Psoas muscle (tissue), 8 donors: ENCODE measurements around the gene EIF3F. TPM values are rescaled to one million over a fixed set of nuclear protein-coding genes. Genes with fewer than 3 reads are reported as not detected.
"Not testable (repeated sequence)": the region's sequence is repeated elsewhere in the genome, so short reads cannot be mapped to it uniquely, and the experiment has no call there.

Experiments used
- ATAC-seq, 4 donors: fragments of 200-7000 bp; cut with Tn5 transposase; one replicate each; pipeline ENCODE4 v1.9.1; 2020; ENCODE audit warnings: moderate library complexity in 3 of 4, mild to moderate bottlenecking in 2 of 4
- DNase-seq, 2 donors: peaks; one replicate each; pipeline ENCODE4 v3.0.0-alpha.2; 2020
- H3K27ac ChIP-seq: fragments of 200-600 bp; one replicate; pipeline ENCODE4 v1.8.0; 2022
- H3K27me3 ChIP-seq, 3 donors: fragments of 200-600 bp in 1 of 3; one replicate each; pipeline versions ENCODE4 v1.6.1 to v1.8.0; 2013 to 2022; ENCODE audit warnings: low read length in 2 of 3, mild to moderate bottlenecking in 2 of 3, moderate library complexity in 1 of 3; ENCODE audit not compliant: insufficient read depth in 3 of 3
- H3K36me3 ChIP-seq, 2 donors: fragments of 200-600 bp in 1 of 2; one replicate each; pipeline versions ENCODE4 v1.6.1 to v1.8.0; 2013 to 2022; ENCODE audit warnings: low read depth in 1 of 2, mild to moderate bottlenecking in 1 of 2, moderate library complexity in 1 of 2; ENCODE audit not compliant: insufficient read depth in 1 of 2
- H3K4me1 ChIP-seq: fragments of 200-600 bp; one replicate; pipeline ENCODE4 v1.8.0; 2022
- H3K4me3 ChIP-seq: fragments of 200-600 bp; one replicate; pipeline ENCODE4 v1.8.0; 2022; ENCODE audit warnings: mild to moderate bottlenecking
- H3K9me3 ChIP-seq: fragments of 200-600 bp; one replicate; pipeline ENCODE4 v1.8.0; 2022
- WGBS, 3 donors: extraction: QIAGEN DNeasy Blood & Tissue Kit; methylation state at CpG; one replicate each; pipeline versions ENCODE4 v1.1.6 to v1.1.7; 2013; 5-methylcytosine and 5-hydroxymethylcytosine counted together
- intact Hi-C, 2 donors: fragments of 100-400 bp; cut with DNase I; formaldehyde crosslinking; loops; one replicate each; pipeline versions ENCODE4 v1.11.0 to v1.14.2; 2022
- polyA plus RNA-seq, 3 donors: library from polyadenylated mRNA; stranded (reverse); fragments of 200-250 nt; gene quantifications; one replicate each; pipeline ENCODE4 v1.2.3, GENCODE V29; 2013
- total RNA-seq, 4 donors: library from RNA; stranded (reverse); fragmentation: NEBNext Ultra II Directional in 2 of 4; extraction: Animal tissue kit (Norgen Biotek cat#: 25700) in 2 of 4; gene quantifications; one replicate each; pipeline versions ENCODE4 v1.2.1 to v1.2.4, GENCODE V29; 2021 to 2023
- TF ChIP-seq, protein P1 (sequence below): fragments of 200-600 bp; IDR thresholded peaks from one replicate; pipeline ENCODE4 v1.8.0; 2022; ENCODE audit warnings: antibody characterized with exemption
- donor health status: healthy with polysubstance abuse.
- donor health status: DM: no; HTN: no; CAD: no; lungs with moderate emphysema.
- donor health status: Bipolar disorder and iron deficiency.
- donor health status: healthy.
- donor health status: DM: yes; HTN: yes; CAD: no.
- donor health status: DM: no; HTN: no; CAD: no.
- donor health status: DM: no; HTN: no; CAD: no.
- donor health status: DM: yes; HTN: yes; CAD: no.

The EIF3F gene
- total and polyA plus RNA-seq, 7 donors, result 149 to 539 (median 208) TPM

DNA sequence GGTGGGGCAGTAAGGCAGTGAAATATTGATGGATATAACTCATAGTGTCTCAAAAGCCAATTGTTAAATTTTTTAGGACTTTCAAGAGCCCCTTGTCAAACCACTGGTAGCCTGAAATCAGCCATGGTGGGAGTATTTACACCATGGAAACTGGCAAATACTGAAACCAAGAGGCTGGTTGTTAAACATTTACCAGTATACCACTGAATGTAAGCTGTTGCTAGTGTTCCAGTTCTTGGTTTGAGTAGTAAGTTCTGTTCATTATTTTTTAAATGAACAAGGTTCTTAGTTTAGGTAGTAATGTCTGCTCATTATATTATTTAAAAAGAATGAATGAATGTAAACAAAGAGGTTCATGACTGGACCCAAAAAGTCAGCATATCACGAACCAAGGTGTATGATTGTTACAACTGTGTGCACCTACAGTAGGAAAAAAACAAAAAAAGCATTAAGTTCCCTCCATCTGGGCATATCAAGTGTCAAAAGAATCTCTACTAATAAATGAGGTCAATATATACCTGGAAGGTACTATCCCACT lies 4.5 kb upstream of the EIF3F start:
- no peak overlapping the region for H3K4me3 ChIP-seq
- intact Hi-C loops, result loop anchor here (10.0 kb wide), 2 partner anchors 408 to 888 kb away; no protein-coding TSS in a partner anchor
- 67 to 83% (median 71%) methylated on average over 1 of the region's 1 CpG for WGBS, 3 donors
- DNase-seq (no peak), ATAC-seq (no peak)
- peaks cover 8% of the 10 kb centered on the region for H3K4me1 ChIP-seq
- H3K9me3 ChIP-seq, result no peaks in the 10 kb centered on the region
- H3K27me3 ChIP-seq, result no peaks in the 10 kb centered on the region
- no peaks in the 10 kb centered on the region for H3K36me3 ChIP-seq
- no peak overlapping the region for H3K27ac ChIP-seq
- TF ChIP-seq, protein P1, sequence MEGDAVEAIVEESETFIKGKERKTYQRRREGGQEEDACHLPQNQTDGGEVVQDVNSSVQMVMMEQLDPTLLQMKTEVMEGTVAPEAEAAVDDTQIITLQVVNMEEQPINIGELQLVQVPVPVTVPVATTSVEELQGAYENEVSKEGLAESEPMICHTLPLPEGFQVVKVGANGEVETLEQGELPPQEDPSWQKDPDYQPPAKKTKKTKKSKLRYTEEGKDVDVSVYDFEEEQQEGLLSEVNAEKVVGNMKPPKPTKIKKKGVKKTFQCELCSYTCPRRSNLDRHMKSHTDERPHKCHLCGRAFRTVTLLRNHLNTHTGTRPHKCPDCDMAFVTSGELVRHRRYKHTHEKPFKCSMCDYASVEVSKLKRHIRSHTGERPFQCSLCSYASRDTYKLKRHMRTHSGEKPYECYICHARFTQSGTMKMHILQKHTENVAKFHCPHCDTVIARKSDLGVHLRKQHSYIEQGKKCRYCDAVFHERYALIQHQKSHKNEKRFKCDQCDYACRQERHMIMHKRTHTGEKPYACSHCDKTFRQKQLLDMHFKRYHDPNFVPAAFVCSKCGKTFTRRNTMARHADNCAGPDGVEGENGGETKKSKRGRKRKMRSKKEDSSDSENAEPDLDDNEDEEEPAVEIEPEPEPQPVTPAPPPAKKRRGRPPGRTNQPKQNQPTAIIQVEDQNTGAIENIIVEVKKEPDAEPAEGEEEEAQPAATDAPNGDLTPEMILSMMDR, result no peak

DNA sequence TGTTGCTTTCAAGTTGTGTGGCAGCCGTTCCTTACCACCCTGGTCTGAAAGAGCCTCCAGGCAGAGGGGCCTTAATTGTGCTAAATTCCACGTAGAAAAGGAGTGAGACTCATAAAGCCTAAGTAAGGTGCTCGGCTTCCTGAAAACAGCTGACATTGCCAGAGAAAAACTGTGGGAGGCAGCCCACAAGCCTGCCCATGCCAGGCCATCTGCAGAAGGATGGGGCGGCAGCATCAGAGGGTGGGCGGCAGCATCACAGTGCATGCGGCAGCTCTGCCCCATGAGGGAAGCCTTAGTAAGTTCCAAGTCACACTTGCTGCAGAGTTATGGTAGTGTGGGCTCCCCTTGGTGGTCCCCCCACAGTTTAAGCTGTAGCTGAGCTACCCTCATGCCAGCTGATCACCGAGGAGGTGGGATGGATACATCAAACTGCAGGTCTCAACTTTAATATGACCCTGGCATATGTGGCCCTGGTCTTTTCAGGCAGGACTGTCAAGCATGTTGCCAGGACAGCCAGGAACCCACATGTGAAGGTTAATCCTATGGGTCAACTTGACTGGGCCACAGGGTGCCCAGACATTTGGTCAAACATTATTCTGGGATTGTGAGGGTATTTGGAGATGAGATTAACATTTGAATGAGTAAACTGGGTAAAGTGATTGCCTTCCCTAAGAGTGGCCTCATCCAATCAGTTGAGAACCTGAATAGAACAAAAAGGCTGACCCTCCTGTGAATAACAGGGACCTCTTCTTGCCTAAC lies 3.1 kb upstream of the EIF3F start:
- H3K27me3 ChIP-seq, result no peaks in the 10 kb centered on the region
- 69 to 79% (median 69%) methylated on average over 7 of the region's 7 CpGs for WGBS, 3 donors
- no peak overlapping the region for H3K4me3 ChIP-seq
- intact Hi-C loops, result loop anchor here (10.0 kb wide), 2 partner anchors 409 to 889 kb away; no protein-coding TSS in a partner anchor
- no peaks in the 10 kb centered on the region for H3K9me3 ChIP-seq
- ATAC-seq (no peak), DNase-seq (no peak)
- H3K27ac ChIP-seq, result no peak overlapping the region
- peaks cover 0 to 4% of the 10 kb centered on the region in 2 donors for H3K36me3 ChIP-seq
- TF ChIP-seq, protein P1, result no peak
- H3K4me1 ChIP-seq, result peaks cover 18% of the 10 kb centered on the region

DNA sequence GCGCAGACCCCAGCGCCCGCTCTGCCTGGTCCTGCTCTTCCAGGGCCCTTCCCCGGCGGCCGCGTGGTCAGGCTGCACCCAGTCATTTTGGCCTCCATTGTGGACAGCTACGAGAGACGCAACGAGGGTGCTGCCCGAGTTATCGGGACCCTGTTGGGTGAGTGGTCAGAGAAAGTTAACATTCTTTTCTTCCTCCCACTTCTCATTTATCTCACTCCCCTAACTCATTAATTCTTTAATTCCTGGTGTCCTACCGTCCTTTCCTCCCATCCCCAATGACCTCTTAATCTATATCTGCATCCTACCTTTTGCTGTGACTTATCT lies 385 bp downstream of the EIF3F start:
- Histone ChIP-seq H3K27ac (peak overlapping the region; percentile 80), H3K4me1 (peaks cover 28% of the 10 kb centered on the region), H3K36me3 (peaks cover 5 to 25% of the 10 kb centered on the region in 2 donors), H3K4me3 (peak overlapping the region; percentile 76)
- intact Hi-C loops, result loop anchor here (2.0 to 10.0 kb wide), 5 partner anchors 95 to 893 kb away; no protein-coding TSS in a partner anchor
- H3K9me3 ChIP-seq, H3K27me3 ChIP-seq, DNase-seq: not testable (repeated sequence)
- WGBS, 3 donors, result 0% methylated on average over 6 to 9 of the region's 13 CpGs
- ATAC-seq, result peak in 2 of 4 donors; percentile 27 to 61

DNA sequence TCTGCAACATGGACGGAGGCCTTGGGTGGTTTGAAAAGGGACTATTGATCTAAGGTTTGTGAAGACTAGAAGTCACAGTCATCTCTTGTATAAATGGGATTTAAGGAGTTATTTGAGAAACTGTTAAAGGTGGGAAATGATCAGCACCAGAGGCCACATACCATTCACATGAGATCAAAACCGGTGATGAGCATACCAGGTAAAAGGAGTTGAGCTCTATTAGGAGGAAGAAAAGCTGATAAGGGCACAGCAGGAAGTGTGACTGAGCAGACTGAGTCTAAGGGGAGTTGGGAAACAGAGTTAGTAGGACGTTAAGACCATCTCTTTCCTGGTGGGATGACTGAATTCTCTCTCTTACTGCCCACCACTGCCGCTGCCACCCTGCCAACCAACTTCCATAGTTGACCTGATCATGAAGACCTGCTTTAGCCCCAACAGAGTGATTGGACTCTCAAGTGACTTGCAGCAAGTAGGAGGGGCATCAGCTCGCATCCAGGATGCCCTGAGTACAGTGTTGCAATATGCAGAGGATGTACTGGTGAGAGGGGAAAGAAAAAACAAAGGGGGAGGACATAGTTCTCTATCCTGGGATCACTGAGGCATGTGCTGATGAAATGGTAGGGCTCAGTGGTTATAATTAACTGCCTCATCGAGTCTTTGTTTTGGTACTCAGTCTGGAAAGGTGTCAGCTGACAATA lies 7.6 kb downstream of the EIF3F start:
- intact Hi-C loops, result no loop called here
- no peak overlapping the region for H3K4me3 ChIP-seq
- no peak for DNase-seq

More for the DNA sequence above, 7.6 kb downstream of the EIF3F start:
- H3K36me3 ChIP-seq, result peaks cover 42 to 85% of the 10 kb centered on the region in 2 donors
- TF ChIP-seq, protein P1, result no peak
- no peak overlapping the region for H3K27ac ChIP-seq
- WGBS, 3 donors, result 66 to 90% (median 75%) methylated on average over 6 of the region's 6 CpGs
- no peaks in the 10 kb centered on the region for H3K27me3 ChIP-seq
- no peaks in the 10 kb centered on the region for H3K9me3 ChIP-seq
- peaks cover 3% of the 10 kb centered on the region for H3K4me1 ChIP-seq
- ATAC-seq, result no peak
